ENCODE results near the gene KISS1R. TPM values are rescaled to one million over a fixed set of nuclear protein-coding genes. Genes with fewer than 3 reads are reported as not detected.
"Not testable (repeated sequence)": the region's sequence is repeated elsewhere in the genome, so short reads cannot be mapped to it uniquely, and the experiment has no call there.

KISS1R gene
- total RNA-seq, result not detected

DNA sequence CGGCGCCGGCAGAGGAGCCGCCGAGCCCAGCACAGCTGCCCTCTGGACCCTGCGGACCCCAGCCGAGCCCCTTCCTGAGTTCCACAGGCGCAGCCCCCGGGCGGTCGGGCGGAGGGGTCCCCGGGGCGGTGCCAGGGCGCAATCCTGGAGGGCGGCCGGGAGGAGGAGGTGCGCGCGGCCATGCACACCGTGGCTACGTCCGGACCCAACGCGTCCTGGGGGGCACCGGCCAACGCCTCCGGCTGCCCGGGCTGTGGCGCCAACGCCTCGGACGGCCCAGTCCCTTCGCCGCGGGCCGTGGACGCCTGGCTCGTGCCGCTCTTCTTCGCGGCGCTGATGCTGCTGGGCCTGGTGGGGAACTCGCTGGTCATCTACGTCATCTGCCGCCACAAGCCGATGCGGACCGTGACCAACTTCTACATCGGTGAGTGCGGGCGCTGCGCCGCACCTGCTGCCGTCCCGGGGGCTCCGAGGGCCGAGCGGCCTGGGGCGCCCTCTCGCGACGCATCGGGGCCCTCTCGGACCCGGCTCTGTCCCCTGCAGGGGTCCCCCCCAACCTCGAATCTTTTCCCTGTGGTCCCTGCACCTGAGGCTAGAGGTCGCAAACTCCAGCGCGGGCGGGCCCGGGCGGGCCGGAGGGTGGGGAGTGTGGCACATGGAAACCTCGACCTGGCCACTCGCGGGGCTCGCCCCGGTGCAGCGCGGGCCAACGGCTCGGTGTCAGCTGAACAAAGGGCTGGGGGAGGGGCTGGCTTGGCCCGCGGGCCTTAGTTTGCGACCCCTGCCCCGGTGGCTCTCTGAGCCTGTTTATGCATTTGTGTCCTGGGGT is at the start of gene KISS1R:
Gene KISS1R (plus strand): TSS at position 11 of the 829 bp plus-strand sequence. CDS start 170 bp downstream, at position 181.
- DNase-seq (ENCODE audit: low spot score), result no peak

GRCh38 chr19:867855-868457 is 49.2 kb upstream of the KISS1R start:
- no peak for DNase-seq (ENCODE audit: low spot score)

DNA sequence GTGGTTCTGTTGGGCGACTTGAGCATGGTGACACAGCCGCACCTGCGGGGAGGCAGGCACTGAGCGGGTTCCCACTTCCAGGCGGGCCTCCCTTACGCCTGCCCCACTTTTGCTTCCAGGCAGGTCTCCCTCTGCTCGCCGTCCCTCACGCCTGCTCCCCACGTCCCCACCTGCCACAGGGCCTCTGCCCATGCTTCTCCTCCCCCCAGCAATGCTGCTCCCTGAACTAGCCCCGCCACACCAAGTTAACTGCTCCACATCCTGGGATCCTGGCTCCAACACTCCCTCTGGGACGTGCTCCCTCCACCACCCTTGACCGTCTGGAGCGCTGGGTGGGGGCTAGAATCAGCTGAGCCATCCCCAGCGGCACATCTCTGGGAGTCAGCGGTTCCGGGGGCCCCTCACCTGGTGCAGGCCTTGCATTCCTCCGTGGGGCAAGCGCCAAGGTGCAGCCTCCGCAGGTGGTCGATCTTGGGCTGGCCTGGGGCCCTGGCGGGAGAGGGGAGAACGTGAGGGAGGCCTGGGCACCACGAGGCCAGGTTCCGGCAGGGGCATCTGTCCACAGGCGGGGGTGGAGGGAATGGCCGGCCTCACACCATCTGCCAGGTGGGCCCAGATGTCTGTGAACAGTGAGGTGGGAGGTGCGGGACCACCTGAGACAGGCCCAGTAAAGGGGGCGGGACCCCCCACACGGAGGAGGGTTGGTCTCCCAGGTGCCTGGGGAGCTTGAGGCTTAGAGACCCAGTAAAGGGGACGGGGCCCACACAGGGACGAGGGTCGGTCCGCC is 48.5 kb upstream of the KISS1R start:
- DNase-seq (ENCODE audit: low spot score), result no peak

DNA sequence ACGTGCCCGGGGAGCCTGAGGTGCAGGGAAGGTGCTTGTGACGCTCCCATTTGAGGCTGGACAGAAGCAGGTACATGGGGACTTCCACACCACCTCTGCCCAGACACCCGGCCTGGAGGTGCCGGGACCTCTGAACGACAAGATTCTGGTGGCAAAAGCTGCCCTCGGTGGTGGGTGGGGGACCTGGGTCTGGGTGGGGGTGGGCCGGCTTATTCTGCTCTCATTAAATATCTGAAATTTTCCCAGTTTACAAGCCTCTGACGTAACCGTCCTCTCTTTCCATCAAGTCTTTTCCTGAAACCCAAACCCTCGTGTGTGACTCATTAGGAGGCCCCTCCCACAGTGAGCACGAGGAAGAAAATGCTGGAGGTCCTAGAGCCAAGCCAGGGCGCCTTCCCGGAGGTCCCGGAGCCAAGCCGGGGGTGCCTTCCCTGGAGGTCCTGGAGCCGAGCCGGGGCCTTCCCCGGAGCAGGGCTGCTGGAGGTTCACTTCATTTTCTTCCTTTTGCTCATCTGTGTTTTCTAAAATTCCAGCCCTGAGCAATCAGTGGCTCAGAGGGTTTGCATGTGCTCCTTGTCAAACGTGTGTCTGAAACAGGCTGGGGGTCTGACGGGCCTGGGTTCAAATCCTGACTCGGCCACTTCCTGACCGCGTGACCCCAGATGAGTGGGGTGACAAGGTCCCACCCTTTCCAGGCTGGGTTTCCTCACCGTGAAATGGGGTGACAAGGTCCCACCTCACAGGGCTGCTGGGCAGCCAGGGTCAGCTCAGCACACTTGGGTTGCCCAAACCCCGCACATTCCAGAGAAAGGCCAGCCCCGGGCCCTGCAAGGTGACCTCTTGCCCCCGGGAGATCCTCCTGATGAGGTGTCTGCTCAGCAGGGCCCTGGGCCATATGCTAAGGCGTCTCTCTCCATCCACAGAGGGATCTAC is 47.6 kb upstream of the KISS1R start:
- peak; percentile 82 for DNase-seq (ENCODE audit: low spot score)

DNA sequence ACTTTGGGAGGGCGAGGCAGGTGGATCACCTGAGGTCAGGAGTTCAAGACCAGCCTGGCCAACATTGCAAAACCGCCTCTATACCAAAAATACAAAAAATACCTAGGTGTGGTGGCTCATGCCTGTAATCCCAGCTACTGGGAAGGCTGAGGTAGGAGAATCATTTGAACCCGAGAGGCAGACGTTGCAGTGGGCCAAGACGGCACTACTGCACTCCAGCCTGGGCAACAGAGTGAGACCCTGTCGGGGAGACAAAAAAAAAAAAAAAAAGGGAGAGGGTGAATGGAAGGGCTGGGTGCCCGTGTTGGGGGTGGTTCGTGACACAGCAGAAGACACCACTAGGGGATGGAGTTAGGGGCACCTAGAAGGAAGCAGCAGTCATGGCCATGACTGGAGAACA is 46.8 kb upstream of the KISS1R start:
- no peak for DNase-seq (ENCODE audit: low spot score)

- no peak for DNase-seq (ENCODE audit: low spot score)
These were observed 46.2 kb upstream of the KISS1R start for GRCh38 chr19:870963-871401.

GRCh38 chr19:871446-872265 is 45.5 kb upstream of the KISS1R start:
- DNase-seq (ENCODE audit: low spot score), result no peak

DNA sequence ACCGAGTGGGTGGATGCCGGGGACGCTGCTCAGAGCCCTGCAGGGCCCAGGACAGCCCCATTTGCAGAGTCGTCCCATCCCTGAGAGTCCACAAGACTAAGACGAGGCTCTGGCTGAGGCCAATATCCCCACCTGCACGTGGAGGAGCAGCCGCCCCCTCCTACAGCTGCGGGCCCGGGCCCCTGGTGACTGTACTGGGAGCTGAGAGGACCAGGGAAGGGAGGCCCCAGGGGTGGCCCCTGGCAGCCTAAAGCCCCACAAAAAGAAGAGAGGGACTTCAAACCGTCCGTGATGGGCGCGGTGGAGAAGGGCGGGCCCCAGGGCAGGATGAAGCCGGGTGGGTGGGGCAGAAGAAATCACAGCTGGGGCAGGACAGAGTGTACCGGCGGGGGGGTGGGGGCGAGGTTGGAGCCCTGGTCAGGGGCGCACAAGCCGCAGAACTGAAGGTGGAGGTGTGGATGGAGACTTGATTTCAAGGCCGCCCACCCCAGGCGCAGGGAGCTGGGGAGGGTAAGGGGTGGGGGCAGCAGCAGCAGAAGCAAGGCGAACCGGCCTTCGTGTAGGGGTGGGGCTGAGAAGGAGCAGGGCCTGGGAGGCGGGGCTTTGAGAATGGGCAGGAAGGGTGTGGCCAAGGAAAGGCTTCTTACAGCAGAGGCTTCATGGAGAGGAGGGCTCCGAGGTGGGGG is 44.7 kb upstream of the KISS1R start:
- DNase-seq (ENCODE audit: low spot score), result peak; percentile 89

GRCh38 chr19:873084-873483 is 44.0 kb upstream of the KISS1R start:
- DNase-seq (ENCODE audit: low spot score), result no peak

- DNase-seq (ENCODE audit: low spot score), result no peak
These were observed 43.5 kb upstream of the KISS1R start for GRCh38 chr19:873561-874041.

- no peak for DNase-seq (ENCODE audit: low spot score)
These were observed 41.8 kb upstream of the KISS1R start for GRCh38 chr19:875265-875879.

DNA sequence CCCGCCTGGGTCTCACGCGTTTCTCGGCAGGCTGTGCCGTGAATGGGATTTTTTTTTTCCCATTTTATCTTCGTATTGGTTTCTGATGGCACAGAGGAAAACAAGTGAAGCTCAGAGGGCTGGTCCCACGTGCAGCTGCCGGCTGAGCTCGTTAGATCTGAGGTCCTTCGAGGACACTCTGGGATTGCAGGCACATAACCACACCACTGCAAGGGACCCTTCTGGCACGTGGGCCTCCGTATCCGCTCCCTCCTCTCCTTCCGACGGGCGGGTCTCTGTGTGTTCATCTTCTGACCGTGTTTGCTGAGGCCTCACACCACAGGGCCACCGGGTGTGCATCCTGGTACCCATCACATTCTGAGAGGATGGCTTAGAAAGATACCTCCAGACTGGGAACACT is 41.0 kb upstream of the KISS1R start:
- no peak for DNase-seq (ENCODE audit: low spot score)

DNA sequence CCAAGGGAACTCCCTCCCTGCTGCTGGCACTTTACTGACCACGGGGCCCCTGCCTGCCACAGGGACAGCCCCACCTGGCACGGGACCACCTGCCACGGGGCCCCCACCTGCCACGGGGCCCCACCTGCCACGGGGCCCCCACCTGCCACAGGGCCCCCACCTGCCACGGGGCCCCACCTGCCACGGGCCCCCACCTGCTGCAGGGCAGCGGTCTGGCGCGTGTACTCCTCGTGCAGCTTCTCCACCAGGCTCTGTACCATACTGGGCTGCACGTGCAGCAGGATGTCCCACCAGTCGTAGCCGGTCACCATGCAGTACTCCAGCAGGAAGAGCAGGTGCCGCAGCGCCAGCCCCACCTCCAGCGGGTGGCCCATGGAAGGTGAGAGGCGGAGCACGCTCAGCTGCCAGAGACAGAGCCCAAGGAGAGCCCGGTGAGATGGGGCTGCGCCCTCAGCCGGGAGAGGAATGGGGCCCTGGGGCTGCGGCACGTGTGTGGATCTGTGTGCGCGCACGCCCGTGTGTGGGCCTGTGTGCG is 40.3 kb upstream of the KISS1R start:
- DNase-seq (ENCODE audit: low spot score), result no peak

- not testable (repeated sequence) for DNase-seq (ENCODE audit: low spot score)
These were observed 39.0 kb upstream of the KISS1R start for GRCh38 chr19:877992-878660.

GRCh38 chr19:878751-879561 is 38.2 kb upstream of the KISS1R start:
- not testable (repeated sequence) for DNase-seq (ENCODE audit: low spot score)

- no peak for DNase-seq (ENCODE audit: low spot score)
These were observed 37.3 kb upstream of the KISS1R start for GRCh38 chr19:879711-880438.
